HepG2 (cell line): ENCODE measurements around the gene BOLA3. TPM values are rescaled to one million over a fixed set of nuclear protein-coding genes. Genes with fewer than 3 reads are reported as not detected.
A peak's percentile ranks its signal among the peaks of the same experiment; 100 is the strongest.

ENCODE experiments used
- BHLHE40 ChIP-seq: IDR thresholded peaks from 2 replicates; pipeline ENCODE4 v1.6.1; 2011; ENCODE audit warnings: low read length, improper control_type of control experiment
- CENPX ChIP-seq: sonication (generic); formaldehyde crosslinking; IDR thresholded peaks from 2 replicates; pipeline ENCODE4 v1.9.0; 2021; ENCODE audit warnings: mild to moderate bottlenecking, missing genetic modification reagents, moderate library complexity
- DRAP1 ChIP-seq: IDR thresholded peaks from 2 replicates; pipeline ENCODE4 v1.6.1; 2016; ENCODE audit warnings: missing genetic modification reagents, missing compliant biosample characterization
- FOSL2 ChIP-seq: sonication (generic); formaldehyde crosslinking; IDR thresholded peaks from 2 replicates; pipeline ENCODE4 v1.4.0; 2020; ENCODE audit warnings: missing genetic modification reagents
- HBP1 ChIP-seq: IDR thresholded peaks from 2 replicates; pipeline ENCODE4 v1.6.1; 2016; ENCODE audit warnings: low read depth, control low read depth
- JDP2 ChIP-seq: sonication (generic); formaldehyde crosslinking; IDR thresholded peaks from 2 replicates; pipeline ENCODE4 v1.8.1; 2022; ENCODE audit warnings: missing genetic modification reagents, borderline replicate concordance
- MBD4 ChIP-seq: IDR thresholded peaks from 2 replicates; pipeline ENCODE4 v1.6.1; 2012; ENCODE audit warnings: low read length, inconsistent platforms, borderline replicate concordance
- MXD3 ChIP-seq: IDR thresholded peaks from 2 replicates; pipeline ENCODE4 v1.6.1; 2016; ENCODE audit warnings: mild to moderate bottlenecking, missing biosample characterization, missing genetic modification reagents
- MYNN ChIP-seq: sonication (generic); formaldehyde crosslinking; IDR thresholded peaks from 2 replicates; pipeline ENCODE4 v1.4.0; 2020; ENCODE audit warnings: mild to moderate bottlenecking, low read depth, missing genetic modification reagents
- RARG ChIP-seq: sonication (generic); formaldehyde crosslinking; IDR thresholded peaks from 2 replicates; pipeline ENCODE4 v1.4.0; 2020; ENCODE audit warnings: low read depth, mild to moderate bottlenecking, missing genetic modification reagents
- REL ChIP-seq: sonication (generic); formaldehyde crosslinking; conservative IDR thresholded peaks from 2 replicates; pipeline ENCODE4 v1.8.0; 2022; ENCODE audit warnings: mild to moderate bottlenecking, missing genetic modification reagents, moderate library complexity
- SP2 ChIP-seq: sonication (generic); formaldehyde crosslinking; IDR thresholded peaks from 2 replicates; pipeline ENCODE4 v1.5.1; 2020; ENCODE audit warnings: mild to moderate bottlenecking, missing genetic modification reagents
- SUZ12 ChIP-seq: fragments of 150-350 bp; IDR thresholded peaks from 2 replicates; pipeline ENCODE4 v1.6.1; 2014; ENCODE audit warnings: low read depth, low read length
- TBX3 ChIP-seq: fragments of 450-650 bp; IDR thresholded peaks from 2 replicates; pipeline ENCODE4 v1.6.1; 2017; ENCODE audit warnings: antibody characterized with exemption, mild to moderate bottlenecking, inconsistent platforms, borderline replicate concordance
- ZFP36 ChIP-seq: fragments of 150-350 bp; IDR thresholded peaks from 2 replicates; pipeline ENCODE4 v1.6.1; 2018; ENCODE audit warnings: borderline replicate concordance, low read length, low read depth; ENCODE audit not compliant: partially characterized antibody
- ZNF362 ChIP-seq: sonication (generic); formaldehyde crosslinking; IDR thresholded peaks from 2 replicates; pipeline ENCODE4 v1.4.0; 2020; ENCODE audit warnings: missing genetic modification reagents, mild to moderate bottlenecking, borderline replicate concordance
- ZNF431 ChIP-seq: sonication (generic); formaldehyde crosslinking; IDR thresholded peaks from 2 replicates; pipeline ENCODE4 v1.9.0; 2022; ENCODE audit warnings: missing genetic modification reagents, low read depth, mild to moderate bottlenecking, borderline replicate concordance
- ZNF432 ChIP-seq: sonication (generic); formaldehyde crosslinking; IDR thresholded peaks from 2 replicates; pipeline ENCODE4 v1.5.0; 2020; ENCODE audit warnings: missing genetic modification reagents, mild to moderate bottlenecking, borderline replicate concordance
- ZNF678 ChIP-seq: sonication (generic); formaldehyde crosslinking; IDR thresholded peaks from 2 replicates; pipeline ENCODE4 v1.4.0; 2020; ENCODE audit warnings: mild to moderate bottlenecking, missing genetic modification reagents
- ZNF800 ChIP-seq: sonication (generic); formaldehyde crosslinking; IDR thresholded peaks from 2 replicates; pipeline ENCODE4 v1.4.0; 2020; ENCODE audit warnings: missing genetic modification reagents
- ZNF839 ChIP-seq: sonication (generic); formaldehyde crosslinking; IDR thresholded peaks from 2 replicates; pipeline ENCODE4 v1.4.0; 2020; ENCODE audit warnings: missing genetic modification reagents, mild to moderate bottlenecking, borderline replicate concordance
- ZNF878 ChIP-seq: sonication (generic); formaldehyde crosslinking; IDR thresholded peaks from 2 replicates; pipeline ENCODE4 v1.8.1; 2023; ENCODE audit warnings: mild to moderate bottlenecking, missing genetic modification reagents, moderate library complexity
- polyA plus RNA-seq, 8 experiments: library from polyadenylated mRNA; depleted of rRNA in 3 of 8; stranded (reverse) in 7 of 8; unstranded in 1 of 8; fragments of >200 nt; fragmentation: Illumina TruSeq in 4 of 8; extraction: Trizol in 4 of 8; gene quantifications; 2 replicates each; pipeline versions ENCODE4 v1.2.1 to v1.2.3, GENCODE V29; 2011 to 2016; ENCODE audit warnings: low read depth in 4 of 8, missing spikeins in 1 of 8, mixed read lengths in 1 of 8; ENCODE audit not compliant: insufficient read depth in 1 of 8
- total RNA-seq, 5 experiments: library from RNA; depleted of rRNA; stranded (reverse); fragments of >200 nt; fragmentation: Illumina TruSeq; extraction: Trizol; gene quantifications; 2 replicates each; pipeline ENCODE4 v1.2.3, GENCODE V29; 2016; ENCODE audit warnings: low read depth in 1 of 5

The BOLA3 gene
- total and polyA plus RNA-seq, 2 of the 13 experiments (the other 11 are each of a cell fraction or from before 2014, with no cell fraction given) = 89.7 to 170 TPM

- TF ChIP-seq ZNF839 (CRISPR knock-in tag) (peak; percentile 97; the same call in 1 of the 2 replicates), RARG (CRISPR knock-in tag) (no peak; the same call in 1 of the 2 replicates), ZNF678 (CRISPR knock-in tag) (0 out of 2 replicates have a peak, but pooled peaks have one; percentile 45), MXD3 (CRISPR knock-in tag) (peak; percentile 96), ZFP36 (no peak), DRAP1 (CRISPR knock-in tag) (peak; percentile 26; the same call in 1 of the 2 replicates), JDP2 (peak; percentile 26; the same call in 1 of the 2 replicates), ZNF431 (peak; percentile 92), MYNN (CRISPR knock-in tag) (peak; percentile 87; the same call in 1 of the 2 replicates), ZNF800 (no peak), ZNF432 (CRISPR knock-in tag) (0 out of 2 replicates have a peak, but pooled peaks have one; percentile 61), FOSL2 (peak; percentile 45), BHLHE40 (0 out of 2 replicates have a peak, but pooled peaks have one; percentile 30), ZNF362 (CRISPR knock-in tag) (no peak), MBD4 (no peak), SUZ12 (peak; percentile 23; the same call in 1 of the 2 replicates), TBX3 (0 out of 2 replicates have a peak, but pooled peaks have one; percentile 35), ZNF878 (CRISPR knock-in tag) (0 out of 2 replicates have a peak, but pooled peaks have one; percentile 23), HBP1 (CRISPR knock-in tag) (0 out of 2 replicates have a peak, but pooled peaks have one; percentile 51), REL (CRISPR knock-in tag) (peak; percentile 82), SP2 (CRISPR knock-in tag) (peak; percentile 68), CENPX (CRISPR knock-in tag) (no peak)
Measured at GRCh38 chr2:74119912-74120825, 27.5 kb downstream of the BOLA3 start (continued).
